B cell (primary cell): ENCODE measurements around the gene HSD11B2.

Experiments
- CTCF ChIP-seq: fragments of 200-600 bp; IDR thresholded peaks from one replicate; pipeline ENCODE4 v1.8.0; 2022; ENCODE audit warnings: antibody characterized with exemption, mild to moderate bottlenecking
- EZH2 ChIP-seq: IDR thresholded peaks from 2 replicates; pipeline ENCODE4 v1.6.1; 2012; ENCODE audit warnings: borderline replicate concordance, low read depth, mild to moderate bottlenecking, moderate library complexity, low read length; ENCODE audit not compliant: insufficient read depth, poor library complexity, severe bottlenecking

- TF ChIP-seq CTCF (no peak), EZH2 (no peak)
These were observed 5.8 kb downstream of the HSD11B2 start for GRCh38 chr16:67436640-67437193.
